ENCODE data around the gene PLET1. TPM values are rescaled to one million over a fixed set of nuclear protein-coding genes. Genes with fewer than 3 reads are reported as not detected.

PLET1 gene
- total RNA-seq, 1 donor from 2014 or later, result not detected

DNA sequence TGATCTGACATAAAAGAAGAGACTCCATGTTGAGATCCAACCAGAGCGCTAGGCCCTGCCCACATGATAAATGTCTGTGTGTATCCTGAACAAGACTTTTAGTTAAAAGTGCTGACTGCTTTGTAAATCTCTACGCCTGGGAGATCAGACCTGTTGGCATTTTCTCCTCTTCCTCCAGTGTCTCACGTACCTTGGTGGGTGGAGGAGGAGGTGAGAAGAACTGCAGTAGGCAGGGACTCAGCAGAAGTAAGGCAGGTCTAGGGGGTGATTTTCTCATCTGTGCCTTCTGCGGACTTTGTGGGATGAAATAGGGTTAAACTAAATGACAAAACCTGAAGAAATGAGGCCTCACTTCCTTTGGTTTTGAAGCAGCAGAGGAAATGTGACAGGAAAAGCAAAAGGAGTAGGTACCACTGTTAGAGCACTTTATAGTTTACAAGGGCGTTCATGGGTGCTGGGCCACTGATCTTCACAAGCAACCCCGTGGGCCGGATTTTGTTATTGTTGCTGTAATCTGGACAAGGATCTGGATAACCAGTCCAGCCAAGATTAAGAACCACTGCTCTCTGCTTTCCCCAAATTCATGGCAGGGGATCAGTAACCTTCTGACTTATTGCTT, 36.7 kb upstream of the PLET1 start:
- H3K27ac Mint-ChIP-seq, result no peak overlapping the region
- TF ChIP-seq, protein P1, sequence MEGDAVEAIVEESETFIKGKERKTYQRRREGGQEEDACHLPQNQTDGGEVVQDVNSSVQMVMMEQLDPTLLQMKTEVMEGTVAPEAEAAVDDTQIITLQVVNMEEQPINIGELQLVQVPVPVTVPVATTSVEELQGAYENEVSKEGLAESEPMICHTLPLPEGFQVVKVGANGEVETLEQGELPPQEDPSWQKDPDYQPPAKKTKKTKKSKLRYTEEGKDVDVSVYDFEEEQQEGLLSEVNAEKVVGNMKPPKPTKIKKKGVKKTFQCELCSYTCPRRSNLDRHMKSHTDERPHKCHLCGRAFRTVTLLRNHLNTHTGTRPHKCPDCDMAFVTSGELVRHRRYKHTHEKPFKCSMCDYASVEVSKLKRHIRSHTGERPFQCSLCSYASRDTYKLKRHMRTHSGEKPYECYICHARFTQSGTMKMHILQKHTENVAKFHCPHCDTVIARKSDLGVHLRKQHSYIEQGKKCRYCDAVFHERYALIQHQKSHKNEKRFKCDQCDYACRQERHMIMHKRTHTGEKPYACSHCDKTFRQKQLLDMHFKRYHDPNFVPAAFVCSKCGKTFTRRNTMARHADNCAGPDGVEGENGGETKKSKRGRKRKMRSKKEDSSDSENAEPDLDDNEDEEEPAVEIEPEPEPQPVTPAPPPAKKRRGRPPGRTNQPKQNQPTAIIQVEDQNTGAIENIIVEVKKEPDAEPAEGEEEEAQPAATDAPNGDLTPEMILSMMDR (IDR thresholded peaks at IDR 0.05), result no peak
- TF ChIP-seq EZH2 (IDR thresholded peaks at IDR 0.05) (no peak), EZH2phosphoT487 (IDR thresholded peaks at IDR 0.05) (no peak)

DNA sequence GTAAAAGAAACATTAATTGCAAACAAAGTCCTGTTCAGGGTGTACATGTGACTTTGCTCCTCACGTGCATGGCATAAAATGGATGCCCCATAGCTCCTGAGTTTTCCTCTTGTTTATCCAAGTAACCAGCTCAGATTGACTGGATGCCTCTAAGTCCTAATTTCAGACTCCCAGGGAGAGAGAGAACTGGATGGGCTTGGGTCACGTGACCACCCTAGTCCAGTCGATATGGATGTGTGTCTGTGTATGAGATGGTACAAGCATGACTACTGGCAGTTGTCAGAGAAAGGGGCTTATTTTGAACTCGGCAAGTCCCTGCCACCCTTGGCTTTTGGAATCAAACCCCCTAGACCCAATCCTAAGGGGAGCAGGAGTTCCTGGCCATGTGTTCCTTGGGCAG, 35.4 kb upstream of the PLET1 start:
- peaks cover 5% of the 10 kb centered on the region for H3K27me3 Mint-ChIP-seq (ENCODE audit: insufficient read depth, low read depth)
- no peak for DNase-seq (ENCODE audit: low spot score)
- Histone ChIP-seq H3F3A (ENCODE audit: low read depth) (no peaks in the 10 kb centered on the region), H3K36me3 (no peaks in the 10 kb centered on the region), H4K20me1 (ENCODE audit: low read depth) (no peaks in the 10 kb centered on the region), H3K4me2 (no peak overlapping the region), H3K4me1 (peaks cover 6% of the 10 kb centered on the region), H3K27ac (no peak overlapping the region), H3K4me3 (no peak overlapping the region), H3K79me2 (ENCODE audit: low read depth) (no peaks in the 10 kb centered on the region), H2AFZ (replicated peaks) (no peak overlapping the region), H3K9me3 (ENCODE audit: low read depth) (no peaks in the 10 kb centered on the region), H3K27me3 (peaks cover 10% of the 10 kb centered on the region), H3K9ac (no peak overlapping the region)
- H3K27ac Mint-ChIP-seq, result no peak overlapping the region
- H3K4me1 Mint-ChIP-seq, result peaks cover 26% of the 10 kb centered on the region
- H3K9me3 Mint-ChIP-seq, result no peaks in the 10 kb centered on the region
- no peaks in the 10 kb centered on the region for H3K36me3 Mint-ChIP-seq
- TF ChIP-seq, protein P1 (IDR thresholded peaks at IDR 0.05), result no peak
- TF ChIP-seq EZH2phosphoT487 (IDR thresholded peaks at IDR 0.05) (no peak), EZH2 (IDR thresholded peaks at IDR 0.05) (no peak)
- H3K4me3 Mint-ChIP-seq, result no peak overlapping the region

More for the DNA sequence above, 36.7 kb upstream of the PLET1 start:
- no peak overlapping the region for H3K27ac ChIP-seq
- H2AFZ ChIP-seq (replicated peaks), result no peak overlapping the region
- no peaks in the 10 kb centered on the region for H3K27me3 ChIP-seq
- no peaks in the 10 kb centered on the region for H3K36me3 ChIP-seq
- no peak overlapping the region for H3K4me3 ChIP-seq
- no peak for DNase-seq (ENCODE audit: low spot score)
- no peak overlapping the region for H3K9ac ChIP-seq
- peaks cover 5% of the 10 kb centered on the region for H3K27me3 Mint-ChIP-seq (ENCODE audit: insufficient read depth, low read depth)
- peaks cover 17% of the 10 kb centered on the region for H3K4me1 ChIP-seq
- peaks cover 4% of the 10 kb centered on the region for H3F3A ChIP-seq (ENCODE audit: low read depth)
- no peaks in the 10 kb centered on the region for H3K79me2 ChIP-seq (ENCODE audit: low read depth)
- no peaks in the 10 kb centered on the region for H4K20me1 ChIP-seq (ENCODE audit: low read depth)
- H3K9me3 ChIP-seq (ENCODE audit: low read depth), result no peaks in the 10 kb centered on the region
- H3K4me3 Mint-ChIP-seq, result no peak overlapping the region
- no peak overlapping the region for H3K4me2 ChIP-seq
- H3K36me3 Mint-ChIP-seq, result no peaks in the 10 kb centered on the region
- no peaks in the 10 kb centered on the region for H3K9me3 Mint-ChIP-seq
- H3K4me1 Mint-ChIP-seq, result peaks cover 34% of the 10 kb centered on the region

DNA sequence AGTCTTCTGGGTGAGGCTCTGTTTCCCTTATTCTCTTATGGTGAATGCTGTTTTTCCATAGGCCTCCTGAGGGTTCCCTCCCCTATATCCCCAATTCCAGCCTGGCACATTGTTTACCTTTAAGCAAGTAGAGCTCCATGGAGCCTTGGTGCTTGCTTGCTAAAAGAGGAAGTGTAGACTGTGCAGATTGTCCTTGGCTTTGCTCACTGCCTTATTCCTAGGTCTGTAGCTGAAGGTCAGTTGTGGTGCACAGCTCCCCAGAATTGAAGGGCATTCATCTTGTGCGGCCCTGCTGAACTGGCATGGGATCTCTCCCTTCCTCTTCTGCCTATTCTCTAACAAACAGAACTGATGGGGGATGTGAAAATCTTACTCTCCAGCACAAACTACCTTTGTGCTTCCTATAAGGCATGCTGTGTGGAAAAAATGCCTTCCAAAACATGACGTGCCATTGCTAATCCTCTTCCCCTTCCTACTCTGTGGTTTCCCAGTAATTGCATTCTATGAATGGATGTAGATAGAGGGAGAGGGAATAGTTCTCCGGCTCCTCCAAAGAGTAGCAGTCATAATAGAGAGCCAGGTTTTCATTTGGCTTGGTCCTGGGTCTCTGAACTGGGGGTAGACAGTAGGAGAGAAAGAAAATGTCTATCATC, 34.2 kb upstream of the PLET1 start:
- Histone ChIP-seq H3K9me3 (ENCODE audit: low read depth) (no peaks in the 10 kb centered on the region), H2AFZ (replicated peaks) (no peak overlapping the region), H3K27me3 (peaks cover 21% of the 10 kb centered on the region), H3K36me3 (no peaks in the 10 kb centered on the region), H3K27ac (no peak overlapping the region), H3K9ac (no peak overlapping the region), H3K4me1 (peaks cover 6% of the 10 kb centered on the region), H3K4me2 (no peak overlapping the region), H3K4me3 (no peak overlapping the region), H3K79me2 (ENCODE audit: low read depth) (no peaks in the 10 kb centered on the region), H4K20me1 (ENCODE audit: low read depth) (no peaks in the 10 kb centered on the region), H3F3A (ENCODE audit: low read depth) (peaks cover 4% of the 10 kb centered on the region)
- Mint-ChIP-seq H3K36me3 (no peaks in the 10 kb centered on the region), H3K27ac (no peak overlapping the region), H3K4me3 (no peak overlapping the region), H3K27me3 (ENCODE audit: insufficient read depth, low read depth) (peaks cover 3% of the 10 kb centered on the region), H3K9me3 (no peaks in the 10 kb centered on the region), H3K4me1 (peaks cover 21% of the 10 kb centered on the region)
- no peak for DNase-seq (ENCODE audit: low spot score)
- TF ChIP-seq, protein P1 (IDR thresholded peaks at IDR 0.05), result no peak
- TF ChIP-seq EZH2phosphoT487 (IDR thresholded peaks at IDR 0.05), result no peak
- no peak for TF ChIP-seq EZH2 (IDR thresholded peaks at IDR 0.05)
